T-cell (primary cell): ENCODE data around the gene FNDC1. TPM values are rescaled to one million over a fixed set of nuclear protein-coding genes. Genes with fewer than 3 reads are reported as not detected.
A peak's percentile ranks its signal among the peaks of the same experiment; 100 is the strongest.

ENCODE experiments used
- ATAC-seq, 4 experiments: fragments of 200-7000 bp in 3 of 4; fragments of 150-1000 bp in 1 of 4; cut with Tn5 transposase; replicated peaks in 1 of 4; 1 replicate in 3 of 4; 2 replicates in 1 of 4; pipeline ENCODE4 v1.10.0; 2021; ENCODE audit warnings: moderate library complexity in 3 of 4, mild to moderate bottlenecking in 2 of 4, moderate number of reproducible peaks in 1 of 4
- CTCF ChIA-PET, 2 donors: fragments of 300-600 bp; sonication (Branson Sonifier 250); formaldehyde crosslinking; loops; one replicate each; lab custom pipeline; 2022; ENCODE audit warnings: antibody characterized with exemption in 2 of 2; lab: Charles Lee
- POLR2A ChIA-PET, 2 donors: fragments of 300-600 bp; sonication (Branson Sonifier 250); formaldehyde crosslinking; loops; one replicate each; lab custom pipeline; 2022; ENCODE audit warnings: antibody characterized with exemption in 2 of 2; lab: Charles Lee
- DNase-seq, 35 experiments: peaks; one replicate each; pipeline versions ENCODE4 v3.0.0 to v3.0.0-alpha.2; 2013 to 2023
- H3K27ac ChIP-seq: one replicate; pipeline ENCODE4 v1.5.1; 2013; ENCODE audit warnings: low read length
- H3K27me3 ChIP-seq, 2 experiments: replicated peaks in 1 of 2; 1 replicate in 1 of 2; 2 replicates in 1 of 2; pipeline versions ENCODE4 v1.6.1 to v1.7.0; 2013; ENCODE audit warnings: low read length in 1 of 2, mixed read lengths in 1 of 2; ENCODE audit not compliant: control insufficient read depth in 2 of 2, insufficient read depth in 2 of 2; ENCODE audit errors: extremely low read depth in 1 of 2
- H3K36me3 ChIP-seq, 2 donors: 1 replicate in 1 of 2; 2 replicates in 1 of 2; pipeline versions ENCODE4 v1.6.1 to v1.7.0; 2013; ENCODE audit warnings: low read length in 1 of 2; ENCODE audit not compliant: control insufficient read depth in 2 of 2, insufficient read depth in 1 of 2; ENCODE audit errors: extremely low read depth in 1 of 2
- H3K4me1 ChIP-seq, 2 experiments: 1 replicate in 1 of 2; 2 replicates in 1 of 2; pipeline versions ENCODE4 v1.6.1 to v1.7.0; 2013; ENCODE audit warnings: low read length in 2 of 2, mixed read lengths in 1 of 2; ENCODE audit not compliant: insufficient read depth in 2 of 2, control insufficient read depth in 1 of 2; ENCODE audit errors: extremely low read depth in 1 of 2
- H3K4me3 ChIP-seq, 2 donors: 1 replicate in 1 of 2; 2 replicates in 1 of 2; pipeline versions ENCODE4 v1.5.1 to v1.7.0; 2013; ENCODE audit warnings: mild to moderate bottlenecking in 2 of 2, low read length in 1 of 2, moderate library complexity in 1 of 2; ENCODE audit not compliant: control insufficient read depth in 1 of 2; ENCODE audit errors: extremely low read depth in 1 of 2
- H3K9me3 ChIP-seq: 2 replicates; pipeline ENCODE4 v1.7.0; 2013
- H3K27ac Mint-ChIP-seq, 2 donors: one replicate each; pipeline ENCODE4 v1.8.0; 2020 to 2021; ENCODE audit warnings: mild to moderate bottlenecking in 2 of 2, mixed read lengths in 2 of 2
- H3K27me3 Mint-ChIP-seq, 2 donors: one replicate each; pipeline ENCODE4 v1.8.0; 2021 to 2022; ENCODE audit warnings: mixed read lengths in 2 of 2
- H3K36me3 Mint-ChIP-seq: one replicate; pipeline ENCODE4 v1.8.0; 2021; ENCODE audit warnings: mixed read lengths
- H3K4me1 Mint-ChIP-seq, 3 donors: one replicate each; pipeline ENCODE4 v1.8.0; 2020 to 2022; ENCODE audit warnings: mixed read lengths in 3 of 3, mild to moderate bottlenecking in 1 of 3
- H3K4me3 Mint-ChIP-seq, 3 donors: one replicate each; pipeline ENCODE4 v1.8.0; 2020 to 2022; ENCODE audit warnings: mild to moderate bottlenecking in 3 of 3, mixed read lengths in 3 of 3, moderate library complexity in 3 of 3
- H3K9me3 Mint-ChIP-seq, 3 donors: one replicate each; pipeline ENCODE4 v1.8.0; 2020 to 2022; ENCODE audit warnings: mixed read lengths in 3 of 3
- WGBS: methylation state at CpG from one replicate; pipeline ENCODE4 v1.1.5; 2013; ENCODE audit warnings: missing lambda C conversion rate; ENCODE audit not compliant: insufficient coverage; 5-methylcytosine and 5-hydroxymethylcytosine counted together
- total RNA-seq, 35 experiments: library from RNA in 6 of 35; stranded (reverse) in 6 of 35; fragments of 120-200 nt in 1 of 35; gene quantifications; one replicate each; pipeline versions ENCODE4 v1.2.1 to v1.2.4 and lab custom pipeline; 2013 to 2026

FNDC1 gene
- total RNA-seq, 5 donors from 2014 or later (not counting 1 experiment from before 2014, with no cell fraction given) = 0.03 TPM; not detected in 4

GRCh38 chr6:159181914-159182313 lies 12.7 kb downstream of the FNDC1 start:
- DNase-seq = no peak
- ChIA-PET POLR2A (interaction anchor here in 1 of 2 donors (0.7 kb wide), 1 partner anchor 766 kb away, joined by 3 read pairs; no protein-coding TSS in a partner anchor), CTCF (no interaction called here)
- WGBS = 93% methylated on average over 2 of the region's 2 CpGs
- H3K27ac ChIP-seq = no peak overlapping the region
- Mint-ChIP-seq H3K27me3 (peaks cover 5 to 25% of the 10 kb centered on the region in 2 donors), H3K4me3 (peak overlapping the region in 1 of 3 donors; percentile 5), H3K9me3 (peaks cover 0 to 9% (median 6%) of the 10 kb centered on the region in 3 donors), H3K36me3 (peaks cover 9% of the 10 kb centered on the region), H3K4me1 (peaks cover 13 to 24% (median 16%) of the 10 kb centered on the region in 3 donors), H3K27ac (peak overlapping the region; percentile 50 to 74)
- H3K9me3 ChIP-seq = no peaks in the 10 kb centered on the region
- peaks cover 0 to 4% of the 10 kb centered on the region in 2 experiments for H3K4me1 ChIP-seq
- peaks cover 0 to 6% of the 10 kb centered on the region in 2 experiments for H3K27me3 ChIP-seq
- ATAC-seq = peak in 2 of 4 experiments; percentile 55 to 74
- H3K4me3 ChIP-seq = no peak overlapping the region
- H3K36me3 ChIP-seq = no peaks in the 10 kb centered on the region

DNA sequence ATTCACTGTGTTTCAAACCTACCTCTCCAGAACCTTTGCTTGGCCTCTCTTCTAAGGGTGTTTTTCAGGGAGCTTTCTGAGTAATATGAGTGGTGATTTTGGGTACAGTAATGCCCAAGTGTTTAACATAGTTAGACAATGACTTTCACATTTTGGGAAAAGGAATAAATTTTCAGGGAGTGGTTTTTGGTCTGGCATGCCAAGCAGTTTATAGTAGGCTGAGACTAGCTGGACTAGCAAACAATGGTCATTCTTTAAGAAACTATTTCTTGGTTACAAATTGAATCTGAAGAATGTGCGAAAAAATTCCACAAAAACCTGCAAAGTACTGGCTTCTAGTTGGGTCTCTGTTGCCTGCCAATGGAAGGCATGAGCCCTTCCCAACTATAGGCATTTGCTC lies 15.4 kb downstream of the FNDC1 start:
- Mint-ChIP-seq H3K4me3 (no peak overlapping the region), H3K27me3 (peaks cover 8 to 19% of the 10 kb centered on the region in 2 donors), H3K36me3 (peaks cover 9% of the 10 kb centered on the region), H3K27ac (no peak overlapping the region), H3K9me3 (peaks cover 0 to 9% (median 6%) of the 10 kb centered on the region in 3 donors), H3K4me1 (peaks cover 13 to 24% (median 16%) of the 10 kb centered on the region in 3 donors)
- no CpG with 5 or more reads among the region's 1 CpG for WGBS
- no peak overlapping the region for H3K27ac ChIP-seq
- POLR2A ChIA-PET = no interaction called here
- H3K36me3 ChIP-seq = no peaks in the 10 kb centered on the region
- H3K4me3 ChIP-seq = no peak overlapping the region
- CTCF ChIA-PET = interaction anchor here in 1 of 2 donors (0.6 to 1.6 kb wide), 2 partner anchors 10 to 469 kb away, joined by 3 to 4 read pairs; no protein-coding TSS in a partner anchor
- peaks cover 0 to 4% of the 10 kb centered on the region in 2 experiments for H3K4me1 ChIP-seq
- H3K9me3 ChIP-seq = no peaks in the 10 kb centered on the region
- peaks cover 0 to 7% of the 10 kb centered on the region in 2 experiments for H3K27me3 ChIP-seq
- DNase-seq = no peak
- ATAC-seq = no peak

GRCh38 chr6:159190460-159190859 lies 21.3 kb downstream of the FNDC1 start:
- H3K4me1 ChIP-seq = no peaks in the 10 kb centered on the region
- no peak overlapping the region for H3K4me3 Mint-ChIP-seq
- H3K36me3 ChIP-seq = no peaks in the 10 kb centered on the region
- peaks cover 0 to 9% (median 6%) of the 10 kb centered on the region in 3 donors for H3K9me3 Mint-ChIP-seq
- no peak for ATAC-seq
- H3K9me3 ChIP-seq = no peaks in the 10 kb centered on the region
- CTCF ChIA-PET = no interaction called here
- no peak overlapping the region for H3K27ac ChIP-seq
- H3K27me3 Mint-ChIP-seq = peaks cover 8 to 28% of the 10 kb centered on the region in 2 donors
- H3K36me3 Mint-ChIP-seq = peaks cover 7% of the 10 kb centered on the region
- H3K27me3 ChIP-seq = peaks cover 0 to 9% of the 10 kb centered on the region in 2 experiments
- H3K4me3 ChIP-seq = no peak overlapping the region
- no peak for DNase-seq
- H3K4me1 Mint-ChIP-seq = no peaks in the 10 kb centered on the region
- POLR2A ChIA-PET = no interaction called here
- no peak overlapping the region for H3K27ac Mint-ChIP-seq
- WGBS = 80% methylated on average over 5 of the region's 7 CpGs

DNA sequence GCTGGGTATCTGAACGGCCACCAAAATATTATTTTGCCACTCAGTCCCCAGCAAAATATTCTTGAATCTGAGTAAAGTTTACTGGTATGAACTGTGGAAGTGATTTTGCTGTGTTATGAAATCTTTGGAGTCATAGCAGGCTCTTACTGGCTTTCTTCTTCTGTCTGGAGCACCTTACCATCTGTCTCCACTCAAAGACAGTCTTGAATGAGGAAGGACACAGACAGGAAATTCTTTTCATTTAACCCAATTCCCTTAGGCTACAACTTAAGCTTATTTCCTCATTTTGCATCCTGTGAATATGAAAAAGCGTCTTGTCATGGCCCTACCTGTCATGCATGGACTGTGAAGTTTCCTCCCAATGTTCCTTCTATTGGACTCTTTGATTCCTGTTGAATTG lies 24.7 kb downstream of the FNDC1 start:
- H3K9me3 Mint-ChIP-seq = no peaks in the 10 kb centered on the region
- POLR2A ChIA-PET = no interaction called here
- H3K27ac Mint-ChIP-seq = no peak overlapping the region
- no peaks in the 10 kb centered on the region for H3K9me3 ChIP-seq
- no peak for DNase-seq
- H3K4me3 Mint-ChIP-seq = no peak overlapping the region
- no peak overlapping the region for H3K27ac ChIP-seq
- no peaks in the 10 kb centered on the region for H3K4me1 ChIP-seq
- WGBS = no CpG with 5 or more reads among the region's 2 CpGs
- H3K36me3 Mint-ChIP-seq = no peaks in the 10 kb centered on the region
- no peak overlapping the region for H3K4me3 ChIP-seq
- H3K27me3 ChIP-seq = peaks cover 0 to 8% of the 10 kb centered on the region in 2 experiments
- no peaks in the 10 kb centered on the region for H3K4me1 Mint-ChIP-seq
- peaks cover 12 to 19% of the 10 kb centered on the region in 2 donors for H3K27me3 Mint-ChIP-seq
- H3K36me3 ChIP-seq = no peaks in the 10 kb centered on the region
- CTCF ChIA-PET = no interaction called here
- no peak for ATAC-seq

GRCh38 chr6:159194421-159194820 lies 25.2 kb downstream of the FNDC1 start:
- H3K9me3 Mint-ChIP-seq = no peaks in the 10 kb centered on the region
- no peaks in the 10 kb centered on the region for H3K4me1 Mint-ChIP-seq
- Histone ChIP-seq H3K4me1 (no peaks in the 10 kb centered on the region), H3K27me3 (peaks cover 0 to 8% of the 10 kb centered on the region in 2 experiments), H3K27ac (no peak overlapping the region), H3K9me3 (no peaks in the 10 kb centered on the region), H3K4me3 (no peak overlapping the region), H3K36me3 (no peaks in the 10 kb centered on the region)
- H3K27ac Mint-ChIP-seq = no peak overlapping the region
- H3K36me3 Mint-ChIP-seq = no peaks in the 10 kb centered on the region
- POLR2A ChIA-PET = no interaction called here
- H3K27me3 Mint-ChIP-seq = peaks cover 12 to 16% of the 10 kb centered on the region in 2 donors
- ATAC-seq = no peak
- H3K4me3 Mint-ChIP-seq = no peak overlapping the region
- DNase-seq = no peak
- 60% methylated on average over 1 of the region's 4 CpGs for WGBS
- CTCF ChIA-PET = no interaction called here

DNA sequence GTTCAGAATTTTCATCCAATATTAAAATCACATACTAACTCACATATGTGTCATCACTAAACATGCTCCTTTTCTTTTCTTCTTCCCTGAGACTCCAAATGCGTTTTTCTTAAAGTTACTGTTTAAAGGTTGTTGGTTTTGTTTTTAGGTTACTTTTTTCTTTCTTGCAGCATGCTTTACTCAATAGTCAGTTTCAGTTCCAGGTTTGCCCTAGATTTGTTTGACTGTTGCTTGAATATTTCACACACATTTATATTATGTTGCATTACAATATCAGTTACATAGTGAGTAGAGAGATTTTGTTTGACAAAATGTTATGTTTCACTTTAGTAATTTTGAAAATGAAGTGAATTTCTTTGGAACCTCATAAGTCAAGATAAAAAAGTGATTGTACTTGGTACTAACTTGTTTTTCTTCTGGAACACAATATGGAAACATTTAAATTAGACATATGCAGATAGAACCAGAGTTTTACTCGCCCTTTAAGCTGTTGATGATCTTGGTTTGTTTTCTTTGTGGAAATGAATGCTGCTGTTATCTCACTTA lies 27.3 kb downstream of the FNDC1 start:
- ChIA-PET CTCF (no interaction called here), POLR2A (no interaction called here)
- H3K4me1 Mint-ChIP-seq = no peaks in the 10 kb centered on the region
- no peak overlapping the region for H3K27ac Mint-ChIP-seq
- H3K4me3 ChIP-seq = no peak overlapping the region
- H3K27me3 Mint-ChIP-seq = peaks cover 19 to 23% of the 10 kb centered on the region in 2 donors
- peaks cover 0 to 8% of the 10 kb centered on the region in 2 experiments for H3K27me3 ChIP-seq
- H3K36me3 ChIP-seq = no peaks in the 10 kb centered on the region
- WGBS = no CpG with 5 or more reads among the region's 2 CpGs
- no peaks in the 10 kb centered on the region for H3K9me3 ChIP-seq
- no peaks in the 10 kb centered on the region for H3K9me3 Mint-ChIP-seq
- no peak overlapping the region for H3K4me3 Mint-ChIP-seq
- H3K27ac ChIP-seq = no peak overlapping the region
- DNase-seq (no peak), ATAC-seq (no peak)
- no peaks in the 10 kb centered on the region for H3K4me1 ChIP-seq
- no peaks in the 10 kb centered on the region for H3K36me3 Mint-ChIP-seq
